ENCODE data around the gene DARS2. TPM values are rescaled to one million over a fixed set of nuclear protein-coding genes. Genes with fewer than 3 reads are reported as not detected.

Gene DARS2
- total and polyA plus RNA-seq, 2 donors (not counting 1 experiment from before 2014, with no cell fraction given), result 4.5 to 17.3 TPM

- peaks cover 6% of the 10 kb centered on the region for H4K20me1 ChIP-seq (ENCODE audit: control insufficient read depth, insufficient read depth, low read length, poor library complexity, severe bottlenecking)
- H3K36me3 ChIP-seq (replicated peaks in 1 of 2; ENCODE audit: control extremely low read depth in 1 of 2, control insufficient read depth in 1 of 2, extremely low read depth in 1 of 2, insufficient read depth in 2 of 2, low read length in 1 of 2), result peaks cover 2 to 26% of the 10 kb centered on the region in 2 experiments
- no peaks in the 10 kb centered on the region for H3K9me3 Mint-ChIP-seq (ENCODE audit: insufficient read depth)
- CTCF ChIA-PET, result interaction anchor here (0.6 kb wide), 1 partner anchor 1152 kb away, joined by 3 read pairs; no protein-coding TSS in a partner anchor
- intact Hi-C loops (cut with micrococcal nuclease), result no loop called here
- H3K4me3 Mint-ChIP-seq, result no peak overlapping the region
- H3K27me3 Mint-ChIP-seq, result no peaks in the 10 kb centered on the region
- H3K79me2 ChIP-seq (ENCODE audit: control insufficient read depth, insufficient read depth, low read length), result peaks cover 37% of the 10 kb centered on the region
- H3K4me1 ChIP-seq (ENCODE audit: control insufficient read depth in 2 of 2, insufficient read depth in 2 of 2, low read length in 2 of 2), result no peaks in the 10 kb centered on the region
- TF ChIP-seq CTCF (IDR thresholded peaks at IDR 0.05), result no peak
- TF ChIP-seq EZH2 (IDR thresholded peaks at IDR 0.05; ENCODE audit: borderline replicate concordance, insufficient read depth, low read depth, low read length, poor library complexity, severe bottlenecking), result no peak
- H3K27me3 ChIP-seq (replicated peaks in 1 of 4; ENCODE audit: control extremely low read depth in 1 of 4, control insufficient read depth in 3 of 4, insufficient read depth in 4 of 4, low read length in 3 of 4), result no peaks in the 10 kb centered on the region
- no peak for ATAC-seq (ENCODE audit: low read depth)
- no peak overlapping the region for H3K27ac Mint-ChIP-seq
- POLR2A ChIA-PET, result no interaction called here
- no peak overlapping the region for H3K4me3 ChIP-seq (ENCODE audit: control extremely low read depth in 1 of 5, extremely low read depth in 1 of 5, insufficient read depth in 1 of 5, low read depth in 2 of 5, low read length in 4 of 5)
- no peak overlapping the region for H3K9ac ChIP-seq (ENCODE audit: low read length)
- no peaks in the 10 kb centered on the region for H3K9me3 ChIP-seq (ENCODE audit: control extremely low read depth in 1 of 3, control insufficient read depth in 2 of 3, insufficient read depth in 1 of 3, low read length in 2 of 3)
- no peak overlapping the region for H2AFZ ChIP-seq (ENCODE audit: insufficient read depth, low read depth, low read length, poor library complexity, severe bottlenecking)
- H3K4me2 ChIP-seq (replicated peaks; ENCODE audit: low read depth, low read length, poor library complexity, severe bottlenecking), result no peak overlapping the region
- no peak overlapping the region for H3K27ac ChIP-seq (ENCODE audit: low read length in 2 of 2)
- DNase-seq, result no peak
- H3K4me1 Mint-ChIP-seq, result no peaks in the 10 kb centered on the region
These were observed 64.3 kb downstream of the DARS2 start for GRCh38 chr1:173888749-173889148.

- H2AFZ ChIP-seq (ENCODE audit: insufficient read depth, low read depth, low read length, poor library complexity, severe bottlenecking), result no peak overlapping the region
- H4K20me1 ChIP-seq (ENCODE audit: control insufficient read depth, insufficient read depth, low read length, poor library complexity, severe bottlenecking), result peaks cover 6% of the 10 kb centered on the region
- H3K36me3 ChIP-seq (replicated peaks in 1 of 2; ENCODE audit: control extremely low read depth in 1 of 2, control insufficient read depth in 1 of 2, extremely low read depth in 1 of 2, insufficient read depth in 2 of 2, low read length in 1 of 2), result peaks cover 3 to 30% of the 10 kb centered on the region in 2 experiments
- H3K9ac ChIP-seq (ENCODE audit: low read length), result no peak overlapping the region
- H3K79me2 ChIP-seq (ENCODE audit: control insufficient read depth, insufficient read depth, low read length), result peaks cover 37% of the 10 kb centered on the region
- ChIA-PET POLR2A (no interaction called here), CTCF (no interaction called here)
- H3K9me3 Mint-ChIP-seq (ENCODE audit: insufficient read depth), result no peaks in the 10 kb centered on the region
- no peak overlapping the region for H3K27ac ChIP-seq (ENCODE audit: low read length in 2 of 2)
- intact Hi-C loops (cut with micrococcal nuclease), result no loop called here
- H3K4me1 ChIP-seq (ENCODE audit: control insufficient read depth in 2 of 2, insufficient read depth in 2 of 2, low read length in 2 of 2), result no peaks in the 10 kb centered on the region
- WGBS (ENCODE audit: insufficient coverage), result no CpG with 5 or more reads among the region's 2 CpGs
- ATAC-seq (ENCODE audit: low read depth), result no peak
- H3K4me3 ChIP-seq (ENCODE audit: control extremely low read depth in 1 of 5, extremely low read depth in 1 of 5, insufficient read depth in 1 of 5, low read depth in 2 of 5, low read length in 4 of 5), result no peak overlapping the region
- no peak overlapping the region for H3K27ac Mint-ChIP-seq
- DNase-seq, result no peak
- no peaks in the 10 kb centered on the region for H3K27me3 ChIP-seq (replicated peaks in 1 of 4; ENCODE audit: control extremely low read depth in 1 of 4, control insufficient read depth in 3 of 4, insufficient read depth in 4 of 4, low read length in 3 of 4)
- no peaks in the 10 kb centered on the region for H3K4me1 Mint-ChIP-seq
- H3K27me3 Mint-ChIP-seq, result no peaks in the 10 kb centered on the region
- no peak overlapping the region for H3K4me2 ChIP-seq (replicated peaks; ENCODE audit: low read depth, low read length, poor library complexity, severe bottlenecking)
- H3K9me3 ChIP-seq (ENCODE audit: control extremely low read depth in 1 of 3, control insufficient read depth in 2 of 3, insufficient read depth in 1 of 3, low read length in 2 of 3), result no peaks in the 10 kb centered on the region
- no peak overlapping the region for H3K4me3 Mint-ChIP-seq
- TF ChIP-seq CTCF (IDR thresholded peaks at IDR 0.05), result no peak
- TF ChIP-seq EZH2 (IDR thresholded peaks at IDR 0.05; ENCODE audit: borderline replicate concordance, insufficient read depth, low read depth, low read length, poor library complexity, severe bottlenecking), result no peak
These were observed 65.4 kb downstream of the DARS2 start for GRCh38 chr1:173889885-173890284.

All from B cell (primary cell).